Skin epidermis (tissue), 12 donors: Measurements from ENCODE around the gene LHX3.
A peak's percentile ranks its signal among the peaks of the same experiment; 100 is the strongest.

Experiments used
- H3K27ac ChIP-seq, 21 experiments: fragments of 200-600 bp; sonication (generic) in 11 of 21; one replicate each; pipeline ENCODE4 v1.5.0; 2020; ENCODE audit warnings: mild to moderate bottlenecking in 3 of 21, inconsistent platforms in 2 of 21, moderate library complexity in 2 of 21
- H3K4me3 ChIP-seq, 7 experiments: fragments of 200-600 bp; sonication (generic) in 2 of 7; one replicate each; pipeline ENCODE4 v1.5.0; 2020; ENCODE audit warnings: inconsistent platforms in 2 of 7, mild to moderate bottlenecking in 2 of 7, moderate library complexity in 1 of 7

Gene LHX3

DNA sequence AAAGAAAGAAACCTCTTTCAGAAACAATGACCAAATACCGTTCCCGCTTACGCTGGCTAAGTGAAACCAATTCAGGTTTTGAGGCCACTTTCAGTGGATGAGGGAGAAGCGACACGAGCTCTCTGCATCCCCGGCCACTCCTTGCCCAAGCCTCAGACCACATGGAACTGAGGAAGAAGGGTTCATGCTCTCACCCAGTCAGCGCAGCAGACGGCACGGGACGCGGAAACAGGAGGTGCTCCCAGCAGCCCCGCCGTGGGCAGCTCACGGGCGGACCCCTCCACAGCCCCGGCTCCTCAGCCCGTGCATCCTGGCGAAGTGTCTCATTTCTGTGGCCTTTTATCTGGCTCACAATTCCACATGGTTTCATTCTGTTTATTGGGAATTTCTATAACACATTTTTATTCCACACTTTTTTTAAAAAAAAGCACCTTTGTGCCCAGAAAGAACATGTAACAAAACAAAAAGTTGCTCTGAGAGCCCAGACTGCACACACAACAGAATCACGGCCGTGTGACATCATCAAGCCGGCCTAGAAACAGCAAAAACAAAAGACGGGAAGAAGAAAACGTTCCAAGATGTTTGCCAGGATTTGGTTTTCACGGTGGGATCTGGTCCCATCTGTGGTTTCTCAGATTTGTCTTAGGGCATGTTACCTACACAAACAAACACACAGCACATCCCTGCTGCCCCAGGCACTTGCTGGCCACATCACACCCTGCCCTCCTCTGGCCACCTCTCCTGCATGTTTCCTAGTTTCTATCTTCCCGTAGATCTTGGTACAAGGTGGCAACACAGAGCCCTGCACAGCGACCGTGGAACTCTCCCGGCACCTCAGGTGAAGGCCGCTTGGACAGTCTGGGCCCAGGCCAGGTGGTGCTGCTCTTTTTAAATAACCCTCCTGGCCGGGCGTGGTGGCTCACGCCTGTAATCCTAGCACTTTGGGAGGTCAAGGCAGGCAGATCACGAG, 24.5 kb upstream of the LHX3 start:
- no peak overlapping the region for H3K27ac ChIP-seq
- no peak overlapping the region for H3K4me3 ChIP-seq

DNA sequence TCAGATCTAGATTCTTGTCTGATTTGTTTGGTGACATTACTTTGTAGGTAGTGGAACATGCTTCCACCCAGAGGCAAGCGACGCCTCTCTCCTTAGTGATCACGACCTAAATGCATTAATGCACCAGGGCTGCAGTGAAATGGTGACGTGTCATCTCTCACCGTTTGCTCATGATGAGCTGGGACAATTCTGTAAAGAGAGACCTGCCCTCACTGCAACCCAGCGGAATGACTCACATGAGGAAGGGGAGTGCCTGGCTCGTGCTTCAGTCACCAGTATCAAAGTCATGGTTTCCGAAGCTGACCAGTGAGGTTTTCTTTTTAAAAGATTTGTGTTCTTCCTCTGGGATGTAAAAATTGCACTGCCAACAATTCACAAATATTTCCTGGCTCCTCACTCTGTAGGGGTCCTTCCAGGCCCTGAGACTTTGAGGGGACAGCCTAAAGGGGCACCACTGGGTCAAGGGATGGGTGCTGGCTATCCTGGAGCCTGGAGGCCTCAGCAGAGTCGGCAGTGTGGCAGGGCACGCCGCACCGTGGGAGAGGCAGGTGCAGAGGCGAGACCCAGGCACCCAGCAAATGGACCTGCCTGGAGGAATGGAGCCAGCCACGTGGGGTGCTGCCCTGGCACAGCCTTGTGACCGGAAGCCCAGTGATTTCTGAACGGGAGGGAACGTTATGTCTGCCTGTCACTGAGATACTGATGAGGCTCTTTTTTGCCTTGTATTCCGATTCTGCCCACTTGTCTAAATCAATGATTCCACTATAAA, 23.4 kb upstream of the LHX3 start:
- Histone ChIP-seq H3K4me3 (no peak overlapping the region), H3K27ac (peak overlapping the region in 4 of 21 experiments; percentile 28 to 55 (median 40))

DNA sequence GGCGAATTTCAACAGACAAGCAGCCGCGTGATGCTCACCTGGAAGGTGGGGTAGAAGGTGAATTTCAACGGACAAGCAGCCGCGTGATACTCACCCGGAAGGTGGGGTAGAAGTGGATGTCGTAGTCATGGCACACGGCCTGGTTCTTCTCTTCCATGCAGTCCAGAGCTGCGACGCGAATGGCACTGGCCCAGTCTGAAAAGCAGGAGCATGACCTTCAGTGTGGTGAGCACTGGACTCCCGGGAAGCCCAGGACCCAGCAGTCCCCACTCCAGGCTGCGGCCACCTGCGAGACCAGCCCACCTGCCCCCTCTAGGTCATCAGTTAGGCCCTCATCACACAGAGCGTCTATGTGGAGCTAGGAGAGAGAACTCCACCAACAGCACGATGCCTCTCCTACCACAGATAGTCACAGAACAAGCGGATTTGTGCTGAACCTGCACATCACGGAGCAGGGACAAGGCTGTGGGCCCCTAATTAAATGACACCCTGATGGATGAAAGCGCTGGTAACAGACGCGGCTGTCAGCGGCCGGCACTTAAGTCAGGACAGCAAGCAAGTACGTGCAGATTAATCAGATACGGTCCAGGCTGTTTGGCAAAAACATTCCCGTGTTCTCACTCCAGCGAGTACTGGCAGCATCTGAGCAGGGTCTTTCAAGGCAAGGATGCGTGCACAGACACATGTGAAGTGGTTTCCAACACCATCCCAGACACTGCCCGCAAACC, 21.9 kb upstream of the LHX3 start:
- Histone ChIP-seq H3K27ac (peak overlapping the region in 4 of 21 experiments; percentile 3 to 76 (median 72)), H3K4me3 (no peak overlapping the region)

DNA sequence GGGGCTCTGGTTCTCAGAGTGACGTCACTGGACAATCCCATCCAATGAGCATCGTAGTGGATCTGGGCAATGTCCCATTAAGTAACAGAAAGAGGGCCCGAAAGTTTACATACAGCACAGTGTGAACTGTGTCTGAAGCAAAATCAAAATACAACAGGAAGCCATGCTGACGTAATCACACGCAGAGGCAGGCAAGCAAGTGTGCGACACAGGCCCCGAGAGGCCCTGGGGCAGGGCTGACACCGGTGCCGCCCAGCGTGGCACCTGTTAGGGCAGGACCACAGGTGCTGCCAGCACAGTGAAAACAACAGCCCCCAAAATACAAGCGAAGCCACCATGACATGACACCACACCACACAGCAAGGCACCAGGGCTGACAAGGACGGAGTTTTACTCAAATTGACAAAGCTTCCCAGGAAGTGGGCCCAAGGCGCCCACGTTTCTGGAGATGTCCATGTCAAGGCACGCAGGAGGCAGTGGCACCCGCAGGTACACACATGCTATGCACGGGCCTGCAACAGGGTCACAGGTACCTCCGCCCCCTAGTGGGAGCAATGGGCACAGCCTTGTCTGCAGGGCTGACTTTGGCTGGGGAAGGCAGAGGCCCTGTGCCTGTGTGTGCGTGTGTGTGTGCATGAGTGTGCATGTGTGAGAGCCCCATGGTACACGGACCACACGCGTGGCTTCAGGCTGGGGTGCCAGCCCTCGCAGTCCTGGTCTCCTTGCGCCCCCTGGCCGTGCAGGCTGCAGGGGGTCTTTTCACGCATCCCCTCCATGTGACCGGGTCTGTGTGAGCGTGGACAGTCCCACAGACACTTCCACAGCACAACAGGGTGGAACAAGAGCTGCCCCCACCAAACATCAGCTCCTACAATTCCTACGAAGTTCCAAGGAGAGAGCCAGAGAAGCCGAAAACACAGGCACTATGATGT, 21.1 kb upstream of the LHX3 start:
- H3K4me3 ChIP-seq = no peak overlapping the region
- H3K27ac ChIP-seq = peak overlapping the region in 16 of 21 experiments; percentile 24 to 82 (median 54)

DNA sequence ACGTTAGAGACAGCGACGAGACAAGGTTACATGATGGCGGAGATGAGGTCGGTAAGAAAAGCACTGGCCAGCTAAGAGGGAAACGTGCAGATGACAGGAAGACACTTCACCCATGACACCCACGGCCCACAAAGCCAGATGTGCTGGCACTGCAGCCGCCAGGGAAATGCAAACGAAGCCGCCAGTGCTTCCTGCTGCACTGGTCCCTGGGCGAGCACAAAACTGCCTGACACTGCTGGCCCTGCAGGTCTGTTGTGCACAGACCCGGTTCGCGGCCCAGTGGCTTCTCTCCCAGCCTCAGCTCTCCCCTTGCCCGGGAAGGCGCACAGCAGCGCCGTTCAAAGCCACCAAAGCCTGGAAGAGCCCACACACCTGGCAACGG, 20.4 kb upstream of the LHX3 start:
- Histone ChIP-seq H3K27ac (peak overlapping the region in 16 of 21 experiments; percentile 24 to 82 (median 54)), H3K4me3 (no peak overlapping the region)

DNA sequence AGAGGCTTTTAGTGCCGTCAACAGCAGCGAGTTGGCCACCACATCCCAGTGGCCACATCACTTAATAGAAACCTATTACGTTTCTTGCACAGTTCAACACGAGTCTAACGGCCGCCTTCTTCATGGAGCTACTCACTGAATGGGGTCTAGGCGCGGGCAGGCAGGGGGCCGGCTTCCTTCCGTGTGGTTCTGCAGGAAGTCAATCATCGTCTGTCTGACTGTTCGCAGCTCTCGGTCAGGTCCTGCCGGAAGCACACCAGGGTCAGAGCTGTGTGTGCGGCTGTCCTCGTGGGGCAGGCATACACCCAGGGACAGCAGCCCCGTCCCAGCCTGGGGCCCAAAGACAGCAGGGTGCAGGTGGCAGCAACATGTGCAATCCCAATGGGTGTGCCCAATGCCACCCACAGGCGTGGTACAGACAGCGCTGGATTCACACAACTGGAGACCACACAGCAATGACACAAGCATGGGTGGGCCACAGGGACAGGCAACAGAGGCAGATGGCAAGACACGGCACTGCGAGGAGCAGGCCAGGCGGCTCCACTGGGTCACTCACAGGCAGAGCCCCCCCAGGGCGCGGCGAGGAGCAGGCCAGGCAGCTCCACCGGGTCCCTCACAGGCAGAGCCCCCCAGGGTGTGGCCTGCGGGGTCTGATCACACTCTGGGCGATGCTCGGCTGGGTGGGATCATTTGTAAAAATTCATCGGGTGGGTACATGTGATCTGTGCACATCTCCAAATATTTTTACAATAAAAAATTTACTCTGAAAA, 19.1 kb upstream of the LHX3 start:
- Histone ChIP-seq H3K4me3 (no peak overlapping the region), H3K27ac (peak overlapping the region in 3 of 21 experiments; percentile 71 to 82 (median 74))

DNA sequence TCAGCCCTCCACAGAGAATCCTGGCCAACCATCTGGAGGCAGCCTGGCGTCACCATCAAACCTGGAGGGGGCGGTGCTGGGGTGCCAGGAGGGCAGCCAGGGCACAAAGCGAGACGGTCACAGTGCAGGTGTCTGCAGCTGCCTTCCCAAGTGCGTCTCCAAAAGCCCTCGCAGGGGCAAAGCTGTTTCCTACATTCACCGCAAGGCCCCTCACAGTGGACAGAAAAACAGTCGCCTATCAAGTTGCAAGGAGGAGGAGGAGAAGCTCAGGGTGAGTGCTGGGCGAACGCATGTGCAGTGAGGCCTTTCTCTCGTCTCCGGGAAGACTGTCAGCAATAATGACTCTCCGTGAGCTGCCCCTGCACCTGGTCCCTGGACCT, 18.0 kb upstream of the LHX3 start:
- H3K4me3 ChIP-seq = no peak overlapping the region
- H3K27ac ChIP-seq = no peak overlapping the region

DNA sequence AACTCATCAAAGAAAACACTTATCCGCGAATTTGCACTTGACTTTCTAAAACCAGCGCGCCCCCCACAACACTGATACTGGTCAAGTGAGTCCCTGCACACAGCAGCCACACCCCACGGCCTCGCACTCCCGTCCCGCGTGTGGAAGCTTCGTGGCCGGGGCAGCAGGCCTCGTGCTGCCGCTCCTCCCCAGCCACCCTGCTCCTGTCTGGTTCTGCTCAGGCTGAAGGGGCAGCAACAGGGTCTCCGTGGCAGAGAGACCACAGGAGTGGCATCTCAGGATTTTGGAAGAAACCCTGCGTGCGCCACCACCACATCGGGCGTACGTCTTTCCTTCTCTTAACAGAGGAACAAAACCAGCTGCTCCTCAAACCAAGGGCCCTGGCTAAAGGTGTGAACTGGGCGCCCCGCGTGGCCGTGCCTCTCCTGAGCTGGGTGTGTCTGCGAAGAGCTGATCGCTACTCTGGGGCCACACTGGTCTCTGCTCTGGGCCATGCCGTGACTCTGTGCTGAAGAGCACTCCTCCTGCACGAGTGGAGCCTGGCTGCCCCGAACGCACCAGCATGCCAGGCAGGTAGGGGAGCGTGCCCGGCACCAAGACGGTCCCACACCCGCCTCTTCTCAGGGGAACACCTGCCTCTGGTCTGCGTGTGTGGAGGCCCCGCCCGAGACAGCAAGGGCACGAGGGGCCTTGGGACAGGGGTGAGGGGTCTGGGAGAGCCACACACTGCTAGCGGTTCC, 17.4 kb upstream of the LHX3 start:
- Histone ChIP-seq H3K27ac (no peak overlapping the region), H3K4me3 (no peak overlapping the region)

DNA sequence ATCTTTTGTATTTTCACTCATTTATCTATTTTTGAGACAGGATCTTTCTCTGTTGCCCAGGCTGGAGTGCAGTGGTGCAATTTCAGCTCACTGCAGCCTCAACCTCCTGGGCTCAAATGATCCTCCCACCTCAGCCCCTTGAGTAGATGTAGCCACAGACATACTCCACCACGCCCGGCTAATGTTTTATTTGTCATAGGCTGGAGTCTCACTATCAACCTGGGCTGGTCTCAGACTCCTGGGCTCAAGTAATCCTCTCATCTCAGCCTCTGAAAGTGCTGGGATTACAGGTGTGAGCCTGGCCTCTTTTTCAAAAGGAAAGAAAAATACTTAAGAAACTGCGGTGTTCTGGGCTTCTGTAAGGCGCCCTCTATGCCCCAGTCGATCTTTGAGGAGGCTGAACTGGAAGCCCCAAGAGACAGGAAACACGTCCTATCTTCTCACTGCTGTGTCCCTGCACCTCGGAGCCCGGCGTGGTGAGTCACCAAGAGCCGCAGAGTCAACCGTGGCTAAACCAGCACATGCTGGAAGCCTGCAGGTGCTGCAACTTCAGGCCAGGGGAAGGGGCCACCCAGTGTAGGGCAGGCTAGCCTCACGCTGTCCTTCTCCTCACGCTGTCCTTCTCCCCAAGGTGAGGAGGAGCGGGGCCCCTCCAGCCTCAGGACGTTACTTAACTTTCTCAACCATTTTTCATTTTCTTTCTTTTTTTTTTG, 15.2 kb upstream of the LHX3 start:
- Histone ChIP-seq H3K4me3 (no peak overlapping the region), H3K27ac (peak overlapping the region in 1 of 21 experiments; percentile 44)

DNA sequence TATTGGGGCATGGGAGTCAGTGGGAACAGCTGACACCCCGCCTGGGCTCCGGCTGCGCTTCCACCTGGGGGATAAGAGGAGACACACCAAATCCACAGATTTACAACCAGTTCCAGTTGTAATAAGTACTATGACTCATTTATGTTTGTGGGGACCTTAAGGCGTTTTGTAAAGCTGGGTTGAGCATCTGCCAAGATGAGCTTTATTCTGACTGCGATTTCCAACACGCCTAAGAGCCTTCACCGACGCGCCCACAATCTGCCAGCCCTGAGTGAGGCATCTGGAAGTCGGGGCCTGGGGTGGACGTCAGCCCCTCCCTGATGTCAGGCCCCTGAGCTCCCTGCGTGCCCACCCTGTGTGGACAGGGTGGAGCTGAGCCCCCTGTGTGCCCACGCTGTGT, 14.3 kb upstream of the LHX3 start:
- H3K27ac ChIP-seq = peak overlapping the region in 1 of 21 experiments; percentile 49

DNA sequence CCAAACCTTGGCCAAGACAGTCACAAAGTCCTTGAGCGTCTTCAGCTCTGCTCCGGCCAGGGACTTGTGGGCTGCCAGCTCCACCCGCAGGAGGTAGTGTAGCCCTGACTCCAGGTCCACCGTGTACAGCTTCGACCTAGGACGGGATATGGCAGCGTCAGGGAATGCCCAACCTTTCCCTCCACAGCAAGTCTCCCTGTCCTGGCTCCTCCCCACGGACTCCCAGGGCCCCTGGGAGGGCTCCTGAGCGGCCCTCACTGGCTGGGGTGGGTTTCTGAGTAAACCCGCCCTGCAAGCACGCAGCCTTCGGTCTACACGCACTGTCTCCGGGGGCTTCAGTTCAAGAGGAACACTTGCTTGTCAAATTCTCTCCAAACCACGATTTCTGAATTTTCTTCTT, 13.7 kb upstream of the LHX3 start:
- H3K27ac ChIP-seq = no peak overlapping the region
- no peak overlapping the region for H3K4me3 ChIP-seq

More for the DNA sequence above, 14.3 kb upstream of the LHX3 start:
- H3K4me3 ChIP-seq = no peak overlapping the region

DNA sequence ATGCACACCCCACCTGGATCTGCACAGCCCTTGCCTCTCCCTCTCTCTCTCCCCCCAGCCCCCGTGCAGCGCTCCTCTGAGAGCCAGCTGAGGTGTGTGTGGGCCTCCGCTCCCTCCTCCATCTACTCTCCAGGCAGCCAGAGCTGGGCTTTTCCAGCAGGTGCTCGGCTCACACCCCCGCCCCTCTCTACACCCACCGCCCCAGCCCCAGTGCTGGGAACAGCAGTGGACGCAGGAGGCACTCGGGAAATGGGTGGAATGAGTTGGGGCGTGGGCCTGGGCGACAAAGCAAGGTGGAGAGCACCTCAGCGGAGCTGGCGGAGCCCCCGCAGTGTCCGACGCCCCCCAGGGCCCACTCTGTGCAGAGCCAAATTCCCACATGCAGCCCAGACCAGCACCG, 13.3 kb upstream of the LHX3 start:
- no peak overlapping the region for H3K4me3 ChIP-seq
- no peak overlapping the region for H3K27ac ChIP-seq

DNA sequence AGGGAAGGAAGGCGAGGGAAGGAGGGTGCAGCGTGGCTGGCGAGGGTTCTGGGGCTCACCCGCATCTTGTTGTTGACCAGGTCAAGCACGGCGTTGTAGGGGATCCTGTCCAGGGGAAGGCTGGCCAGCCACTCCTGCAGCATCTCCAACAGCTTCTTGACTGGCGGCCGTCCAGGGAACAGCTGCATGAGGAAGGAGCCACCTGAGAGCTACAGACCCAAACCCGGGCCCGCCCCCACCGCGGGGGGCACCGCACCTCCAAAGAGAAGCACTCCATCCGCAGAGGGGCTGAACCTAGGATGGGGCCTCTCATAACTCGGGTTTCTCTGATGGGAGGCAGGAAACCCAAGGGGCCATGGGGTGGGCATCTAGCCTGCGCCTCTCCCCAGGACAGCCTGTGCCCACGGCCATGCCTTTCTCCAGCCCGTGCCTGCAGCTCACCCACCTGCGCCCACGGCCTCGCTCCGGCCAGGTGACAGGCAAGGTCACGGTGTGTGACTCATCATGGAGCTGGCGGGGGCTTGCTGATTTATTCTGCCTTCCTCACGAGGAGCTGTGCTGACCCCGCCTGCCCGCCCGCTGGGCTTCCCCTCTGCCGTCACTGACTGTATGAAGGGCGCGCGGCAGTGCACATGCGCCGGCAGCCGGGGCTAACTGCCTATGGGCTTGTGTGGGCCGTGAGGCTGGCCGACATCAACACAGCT, 11.8 kb upstream of the LHX3 start:
- no peak overlapping the region for H3K4me3 ChIP-seq

DNA sequence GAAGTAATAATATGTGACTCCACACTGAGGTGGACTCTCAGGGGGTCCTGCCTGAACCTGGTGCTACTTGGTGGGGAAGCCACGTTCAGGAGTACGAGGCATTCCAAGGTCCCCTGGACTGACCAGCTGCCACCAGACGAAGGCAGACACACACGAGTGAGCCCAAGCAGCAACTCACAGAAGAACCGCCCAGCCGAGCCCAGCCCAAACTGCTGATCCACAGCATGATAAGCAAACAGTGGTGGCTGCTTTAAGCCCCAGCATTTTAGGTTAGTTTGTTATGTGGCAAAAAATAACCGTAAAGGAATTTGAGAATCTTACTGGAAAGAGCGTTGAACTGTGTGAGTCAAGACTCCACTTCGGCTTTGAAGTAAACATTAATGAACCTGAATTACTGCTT, 8.8 kb upstream of the LHX3 start:
- H3K4me3 ChIP-seq = no peak overlapping the region

More for the DNA sequence above, 11.8 kb upstream of the LHX3 start:
- no peak overlapping the region for H3K27ac ChIP-seq

DNA sequence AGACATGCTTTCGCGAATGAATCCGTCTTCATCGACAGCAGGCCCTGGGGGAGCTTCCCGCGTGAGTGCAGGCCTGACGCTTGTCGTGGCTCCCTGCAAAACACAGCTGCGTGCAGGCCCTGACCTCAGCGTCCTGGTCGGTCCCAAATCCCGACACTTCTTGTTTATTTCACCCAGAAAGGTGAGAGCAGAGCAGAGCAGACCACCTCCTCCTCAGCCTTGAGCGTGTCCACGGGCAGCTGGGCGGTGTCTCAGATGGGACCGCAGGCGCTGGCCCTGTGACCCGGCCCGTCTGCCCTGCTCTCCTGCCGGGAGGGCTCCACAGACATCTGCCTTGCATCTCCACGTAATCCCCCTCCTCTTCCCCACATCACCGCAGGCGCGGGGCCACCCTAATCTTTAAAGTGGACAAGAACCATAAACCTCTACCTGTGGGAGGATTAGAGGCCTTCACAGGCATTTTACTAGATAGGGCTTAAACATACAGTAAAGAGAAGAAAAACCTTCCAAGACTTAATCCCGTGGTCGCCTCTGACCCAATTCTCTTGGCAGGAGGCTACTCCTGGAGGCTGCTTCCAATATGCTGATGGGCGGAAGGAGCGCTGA, 7.5 kb upstream of the LHX3 start:
- H3K4me3 ChIP-seq = no peak overlapping the region
- no peak overlapping the region for H3K27ac ChIP-seq

More for the DNA sequence above, 8.8 kb upstream of the LHX3 start:
- H3K27ac ChIP-seq = no peak overlapping the region
